Measurements from ENCODE around the gene SLC5A5.

The SLC5A5 gene

GRCh38 chr19:17847538-17848366 is 24.0 kb upstream of the SLC5A5 start, which contains the start of gene JAK3:
Gene JAK3 (minus strand): TSS chr19:17847982. CDS start chr19:17844417, 3,565 bp downstream.
- peak; percentile 69 for DNase-seq

GRCh38 chr19:17848595-17849292 is 23.0 kb upstream of the SLC5A5 start:
- no peak for DNase-seq

DNA sequence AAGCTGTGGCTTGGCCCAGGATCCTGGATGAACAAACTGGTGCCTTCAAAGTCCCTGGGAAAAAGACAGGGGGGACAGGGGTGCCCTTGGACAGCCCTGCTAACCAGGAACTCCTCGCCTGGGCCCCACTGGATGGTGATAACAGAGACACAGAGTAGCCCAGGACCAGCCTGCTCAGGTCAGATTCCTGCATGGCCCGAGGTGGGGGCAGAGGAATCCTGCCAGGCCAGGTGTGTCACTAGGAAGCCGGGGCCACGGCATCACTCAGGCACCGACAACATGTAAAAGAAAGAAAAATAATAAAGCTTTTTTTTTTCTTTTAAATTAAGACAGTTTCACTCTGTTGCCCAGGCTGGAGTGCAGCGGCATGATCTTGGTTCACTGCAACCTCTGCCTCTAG is 17.7 kb upstream of the SLC5A5 start:
- no peak for DNase-seq

DNA sequence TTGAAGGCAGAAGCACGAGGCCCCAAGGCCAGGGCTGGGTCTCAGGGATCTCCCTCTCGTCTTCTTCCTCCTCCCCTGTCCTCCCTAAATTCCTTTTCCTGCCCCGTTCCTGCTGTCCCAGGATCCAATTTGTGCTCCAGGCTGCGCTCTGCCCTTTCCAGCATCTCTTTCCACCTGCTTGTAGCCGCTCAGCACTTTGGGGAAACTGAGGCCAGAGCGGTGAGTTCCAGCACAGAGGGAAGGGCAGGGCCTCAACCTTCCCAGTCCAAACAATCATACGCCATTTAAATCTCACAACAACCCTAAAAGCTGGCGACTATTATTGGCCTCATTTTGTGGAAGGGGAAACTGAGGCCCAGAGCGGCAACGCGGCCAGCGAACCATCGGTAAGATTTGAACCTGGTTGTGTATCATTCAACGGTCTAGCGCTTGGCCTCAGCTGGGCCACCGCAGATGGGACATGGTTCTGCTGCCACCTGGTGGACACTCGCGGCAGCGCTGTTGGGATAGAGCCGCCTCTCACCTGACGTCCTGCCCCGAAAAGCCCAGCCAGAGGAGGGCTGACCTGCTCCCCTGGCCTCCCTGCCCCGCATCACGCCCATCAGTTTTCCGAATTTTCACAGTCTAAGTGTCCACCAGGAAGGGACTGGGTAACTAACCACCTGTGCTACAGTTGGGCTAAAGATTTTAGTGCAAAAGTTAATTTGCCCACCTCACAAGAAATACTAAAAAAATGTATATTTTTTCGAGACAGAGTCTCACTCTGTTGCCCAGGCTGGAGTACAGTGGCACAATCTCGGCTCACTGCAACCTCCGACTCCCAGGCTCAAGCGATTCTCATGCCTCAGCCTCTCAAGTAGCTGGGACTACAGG is 16.2 kb upstream of the SLC5A5 start:
- DNase-seq = peak; percentile 73

GRCh38 chr19:17859533-17860330 is 12.0 kb upstream of the SLC5A5 start, which contains the start of gene RPL18A:
Gene RPL18A (plus strand): TSS chr19:17859910. CDS start chr19:17859957, 47 bp downstream.
- peak; percentile 100 for DNase-seq

DNA sequence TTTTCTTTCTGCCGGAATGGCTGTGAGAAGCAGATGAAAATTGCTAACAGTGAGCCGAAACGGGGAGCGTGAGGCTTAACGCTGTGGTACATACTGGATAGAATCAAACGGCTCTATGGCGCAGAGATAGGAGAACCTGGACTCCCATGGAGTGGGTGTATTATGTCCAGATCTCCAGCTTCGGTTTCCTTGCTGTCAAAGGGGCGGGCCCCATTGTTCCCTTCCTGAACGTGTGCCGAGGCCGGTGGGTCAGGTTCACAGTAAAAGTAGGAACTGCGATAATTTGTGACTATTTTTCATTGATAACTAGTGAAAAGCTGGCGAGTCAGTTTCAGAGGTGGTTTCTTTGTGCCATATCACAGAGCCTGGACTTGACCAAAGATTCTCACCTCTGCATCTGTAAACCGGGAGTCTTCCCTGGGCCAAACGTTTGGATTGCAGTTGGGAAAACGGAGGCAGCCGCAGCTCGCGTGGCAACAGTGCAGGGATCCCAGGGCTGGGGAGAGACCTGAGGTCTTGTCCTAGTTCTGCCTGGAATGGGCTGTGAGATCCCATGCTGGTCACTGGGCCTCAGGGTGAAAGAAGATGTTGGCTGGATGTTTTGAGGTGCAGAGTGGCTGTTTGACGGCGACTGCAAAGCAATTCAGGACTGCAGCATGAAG is 11.3 kb upstream of the SLC5A5 start:
- DNase-seq = peak; percentile 56

GRCh38 chr19:17860993-17861360 is 10.8 kb upstream of the SLC5A5 start:
- DNase-seq = no peak

DNA sequence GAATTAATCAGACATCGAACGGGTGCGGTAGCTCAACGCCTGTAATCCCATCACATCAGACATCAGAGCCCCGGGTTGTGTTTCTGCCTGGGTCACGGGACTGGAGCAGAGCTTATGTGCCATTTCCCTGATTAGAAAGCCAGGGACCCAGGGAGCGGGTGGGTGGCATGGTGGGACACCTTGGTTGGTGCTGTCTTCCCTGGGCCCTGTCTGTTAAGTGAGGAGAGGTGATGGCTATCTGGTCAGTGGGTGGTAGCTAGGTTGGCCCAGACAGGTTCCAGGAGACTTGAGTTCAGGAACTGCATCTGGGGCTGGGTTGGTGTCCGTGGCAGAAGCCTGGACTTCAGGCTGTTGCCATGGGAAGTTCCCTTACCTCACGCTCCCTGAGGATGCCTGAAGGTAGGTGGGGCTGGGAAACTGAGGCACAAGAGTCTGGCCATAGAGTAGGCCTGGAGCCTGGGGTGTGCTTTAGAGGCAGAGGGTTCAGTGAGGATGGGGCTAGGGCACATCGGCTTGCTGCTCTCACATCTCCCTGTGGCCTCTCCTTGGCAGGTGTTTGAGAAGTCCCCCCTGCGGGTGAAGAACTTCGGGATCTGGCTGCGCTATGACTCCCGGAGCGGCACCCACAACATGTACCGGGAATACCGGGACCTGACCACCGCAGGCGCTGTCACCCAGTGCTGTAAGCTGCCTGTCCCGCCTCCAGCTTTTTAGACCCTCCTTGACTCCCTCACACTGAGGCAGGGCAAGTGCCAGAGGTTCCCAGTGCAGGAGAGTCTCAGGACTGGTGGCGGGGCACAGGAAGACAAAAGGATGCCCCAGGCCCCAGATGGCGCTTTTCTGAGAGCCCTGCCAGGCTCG is 10.0 kb upstream of the SLC5A5 start:
- DNase-seq = no peak

- DNase-seq = no peak
Observed at GRCh38 chr19:17862711-17863519, 8.8 kb upstream of the SLC5A5 start.

DNA sequence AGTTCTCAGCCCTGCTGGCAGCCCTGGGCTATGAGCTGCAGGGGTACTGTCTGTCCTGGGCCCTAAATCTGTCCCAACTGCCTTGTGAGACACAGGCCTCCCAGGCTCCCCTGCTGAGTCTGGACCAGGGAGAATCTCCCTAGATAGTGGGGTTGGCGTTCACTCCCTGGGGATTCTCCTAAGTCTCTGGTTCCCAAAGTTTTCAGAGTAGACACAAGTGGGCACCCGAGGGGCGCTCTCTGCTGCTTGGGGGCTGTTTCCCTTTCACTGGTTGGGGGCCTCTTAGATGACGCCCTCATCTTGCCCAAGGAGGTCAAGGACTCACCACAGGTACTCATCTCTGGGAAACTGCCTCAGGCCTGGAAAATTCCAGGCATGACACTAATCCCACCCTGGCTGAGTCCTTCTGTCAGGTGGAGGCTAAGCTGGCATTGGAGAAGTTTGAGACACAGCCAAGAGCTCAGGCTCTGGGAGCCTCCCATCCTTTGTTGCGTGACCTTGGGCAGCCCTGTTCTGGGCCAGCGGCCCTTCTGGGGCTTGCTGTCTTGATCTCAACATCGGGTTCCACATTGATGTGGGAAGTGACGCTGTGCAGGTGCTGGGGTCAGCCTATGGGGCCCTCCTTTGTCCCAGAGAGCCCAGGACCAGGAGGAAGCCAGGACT is 8.1 kb upstream of the SLC5A5 start:
- no peak for DNase-seq

DNA sequence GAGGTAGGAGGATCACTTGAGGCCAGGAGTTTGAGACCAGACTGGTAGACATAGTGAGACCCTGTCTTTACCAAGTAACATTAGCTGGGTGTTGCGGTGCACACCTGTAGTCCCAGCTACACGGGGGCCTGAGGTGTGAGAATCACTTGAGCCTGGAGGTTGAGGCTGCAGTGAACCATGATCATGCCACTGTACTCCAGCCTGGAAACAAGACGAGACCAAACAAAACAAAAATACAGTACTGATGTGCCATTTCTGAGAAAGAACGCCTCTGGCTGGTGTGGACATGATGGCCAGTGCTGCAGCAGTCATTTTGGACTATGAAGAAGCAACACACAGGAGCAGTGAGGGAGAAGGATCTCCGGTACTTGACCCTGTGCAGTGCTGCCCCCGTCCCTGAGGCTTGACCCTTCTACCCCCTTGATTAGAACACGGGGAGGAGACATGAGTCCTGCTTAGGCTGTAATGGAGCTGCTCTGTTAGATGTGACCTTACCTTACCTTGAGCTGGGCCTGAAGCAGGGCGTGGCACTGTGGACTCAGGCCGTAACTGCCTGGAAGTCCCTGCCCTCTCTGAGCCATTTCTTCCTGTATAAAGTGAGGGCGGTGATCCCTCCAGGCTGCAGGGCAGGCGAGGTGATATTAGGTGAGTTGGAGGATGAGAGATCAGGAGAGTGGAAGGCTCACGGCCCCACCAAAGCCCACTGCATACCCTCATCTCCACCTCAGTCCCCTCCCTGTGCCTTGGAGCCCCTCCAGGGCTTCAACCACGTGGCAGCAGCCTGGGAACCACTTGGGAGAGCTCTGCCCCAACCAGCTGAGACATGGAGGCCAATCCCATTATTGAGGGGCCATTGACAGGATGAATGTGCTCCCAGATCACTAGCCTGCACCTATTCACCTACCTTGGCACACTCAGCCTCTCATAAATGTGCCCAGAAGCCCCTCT is 6.1 kb upstream of the SLC5A5 start:
- no peak for DNase-seq

DNA sequence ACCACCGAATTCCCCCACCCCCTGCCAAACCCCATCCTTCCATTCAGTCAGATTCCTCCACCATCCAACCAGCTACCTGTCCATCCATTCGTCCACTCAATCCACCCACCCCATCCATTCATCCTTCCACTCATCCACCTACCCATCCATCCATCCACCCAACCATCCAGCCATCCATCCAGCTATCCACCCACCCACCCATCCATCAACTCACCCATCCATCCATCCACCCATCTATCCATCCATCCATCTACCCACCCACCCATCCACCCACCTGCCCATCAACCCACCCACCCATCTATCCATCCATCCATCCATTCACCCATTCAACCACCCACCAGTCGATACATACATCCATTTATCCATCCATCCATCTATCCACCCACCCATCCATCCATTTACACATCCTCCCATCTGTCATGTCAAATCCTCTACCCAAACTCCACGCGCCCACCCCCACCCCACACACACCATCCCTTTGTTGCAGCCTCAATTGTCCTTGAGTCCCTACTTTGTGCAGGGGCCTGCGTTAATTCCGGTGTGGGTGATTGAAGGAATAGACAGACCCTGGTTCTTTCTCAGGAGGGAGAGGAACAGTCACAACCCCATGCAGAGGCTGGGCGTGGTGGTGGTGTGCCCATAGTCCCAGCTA is 5.3 kb upstream of the SLC5A5 start:
- DNase-seq = no peak

DNA sequence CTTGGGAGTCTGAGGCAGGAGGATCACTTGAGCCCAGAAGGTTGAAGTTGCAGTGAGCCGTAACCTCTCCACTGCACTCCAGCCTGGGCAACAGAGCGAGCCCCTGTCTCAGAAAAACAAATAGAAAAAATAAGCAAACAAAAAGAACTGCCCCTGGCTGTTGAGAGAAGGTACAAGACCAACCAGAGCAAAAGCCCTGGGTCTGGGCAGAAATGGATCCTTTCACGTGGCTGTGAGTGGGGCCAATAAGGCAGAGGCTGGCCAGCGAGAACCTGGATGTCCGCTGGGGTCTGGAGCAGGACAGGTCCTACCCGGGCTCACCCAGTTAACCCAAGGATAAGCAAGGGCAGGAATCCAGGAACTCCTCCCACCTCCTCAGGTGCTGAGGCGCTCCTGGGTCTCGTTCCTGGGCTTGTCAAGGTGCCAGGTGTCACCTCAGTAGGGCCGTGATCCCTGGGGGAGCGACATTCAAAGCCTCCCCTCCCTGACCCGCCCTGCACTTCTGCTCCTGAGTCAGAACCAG is 4.7 kb upstream of the SLC5A5 start:
- no peak for DNase-seq

DNA sequence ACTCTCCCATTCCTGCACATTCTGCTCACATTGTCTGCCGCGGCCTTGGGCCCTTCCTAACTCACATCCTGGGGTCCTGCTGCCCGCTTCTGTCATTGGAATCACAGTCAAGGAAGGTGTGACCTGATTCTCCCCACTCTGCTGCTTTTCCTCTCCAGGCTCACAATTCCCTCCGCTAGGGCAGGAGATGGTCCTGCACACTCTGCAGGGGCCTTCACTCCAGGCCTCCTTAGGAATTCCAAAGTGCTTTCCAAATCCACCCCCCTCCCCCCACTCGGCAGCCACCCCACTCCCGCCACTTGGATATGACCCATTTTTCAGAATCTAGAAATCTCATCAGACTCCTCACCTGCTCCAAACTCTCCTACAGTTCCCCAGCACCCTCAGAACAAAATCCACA is 3.1 kb upstream of the SLC5A5 start:
- no peak for DNase-seq

- DNase-seq = no peak
Observed at GRCh38 chr19:17869114-17869608, 2.6 kb upstream of the SLC5A5 start.

- no peak for DNase-seq
Observed at GRCh38 chr19:17871032-17871877, 490 bp upstream of the SLC5A5 start.
